NCI-H69 (cell line): ENCODE results near the gene KRTAP5-1.
A peak's percentile ranks its signal among the peaks of the same experiment; 100 is the strongest.

Source experiments
- DNase-seq: peaks from one replicate; lab custom pipeline; 2025; lab: John Stamatoyannopoulos, UW

Gene KRTAP5-1

GRCh38 chr11:1545432-1545831 is 39.7 kb downstream of the KRTAP5-1 start:
- DNase-seq = no peak

GRCh38 chr11:1544536-1544935 is 40.5 kb downstream of the KRTAP5-1 start:
- DNase-seq = no peak

- DNase-seq = no peak
These were observed 41.3 kb downstream of the KRTAP5-1 start for GRCh38 chr11:1543606-1544263.

- DNase-seq = peak; percentile 54
These were observed 42.8 kb downstream of the KRTAP5-1 start for GRCh38 chr11:1542267-1542666.

GRCh38 chr11:1541474-1542204 is 43.4 kb downstream of the KRTAP5-1 start:
- DNase-seq = no peak

GRCh38 chr11:1540074-1540473 is 45.0 kb downstream of the KRTAP5-1 start:
- no peak for DNase-seq

- no peak for DNase-seq
These were observed 46.9 kb downstream of the KRTAP5-1 start for GRCh38 chr11:1538153-1538552.

- DNase-seq = no peak
These were observed 48.8 kb downstream of the KRTAP5-1 start for GRCh38 chr11:1536065-1536843.

- no peak for DNase-seq
These were observed 50.4 kb downstream of the KRTAP5-1 start for GRCh38 chr11:1534682-1535081.
